Smooth muscle cell of the brain vasculature (primary cell): ENCODE measurements around the gene SMCO4.
"Not testable (repeated sequence)": the region's sequence is repeated elsewhere in the genome, so short reads cannot be mapped to it uniquely, and the experiment has no call there.

Source experiments
- DNase-seq: peaks from one replicate; pipeline ENCODE4 v3.0.0-alpha.2; 2012; ENCODE audit warnings: low read depth, low spot score

The SMCO4 gene

GRCh38 chr11:93560199-93560932 lies 17.2 kb upstream of the SMCO4 start:
- no peak for DNase-seq

GRCh38 chr11:93559681-93560080 lies 16.5 kb upstream of the SMCO4 start:
- no peak for DNase-seq

GRCh38 chr11:93552874-93553273 lies 9.7 kb upstream of the SMCO4 start:
- no peak for DNase-seq

GRCh38 chr11:93549976-93550375 lies 6.8 kb upstream of the SMCO4 start:
- DNase-seq: no peak

DNA sequence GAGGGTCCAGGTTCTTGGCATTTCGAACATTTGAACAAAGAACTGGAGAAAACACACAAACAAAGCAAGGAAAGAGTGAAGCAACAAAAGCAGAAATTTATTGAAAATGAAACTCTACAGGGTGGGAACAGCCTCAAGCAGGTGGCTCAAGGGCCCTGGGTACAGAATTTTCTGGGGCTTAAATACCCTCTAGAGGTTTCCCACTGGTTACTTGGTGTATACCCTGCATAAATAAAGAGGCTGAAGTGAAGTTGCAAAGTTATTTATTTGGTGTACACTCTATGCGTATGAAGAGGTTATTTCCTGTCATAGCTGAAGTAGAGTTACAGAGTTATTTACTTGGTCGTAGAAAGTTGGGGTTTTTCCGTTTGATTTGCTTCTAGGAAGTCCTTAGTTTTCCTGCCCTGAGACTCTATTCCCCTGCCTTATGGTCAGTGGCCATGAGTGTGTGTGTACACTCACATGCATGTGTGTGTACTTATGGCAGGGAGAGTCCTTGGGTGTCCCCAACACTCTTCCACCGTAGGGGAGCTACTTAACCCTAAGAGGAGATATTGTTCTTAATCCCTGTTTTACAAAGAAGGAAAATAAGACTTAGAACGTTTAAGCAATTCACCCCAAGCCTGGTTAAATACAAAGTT lies 5.6 kb upstream of the SMCO4 start:
- no peak for DNase-seq

DNA sequence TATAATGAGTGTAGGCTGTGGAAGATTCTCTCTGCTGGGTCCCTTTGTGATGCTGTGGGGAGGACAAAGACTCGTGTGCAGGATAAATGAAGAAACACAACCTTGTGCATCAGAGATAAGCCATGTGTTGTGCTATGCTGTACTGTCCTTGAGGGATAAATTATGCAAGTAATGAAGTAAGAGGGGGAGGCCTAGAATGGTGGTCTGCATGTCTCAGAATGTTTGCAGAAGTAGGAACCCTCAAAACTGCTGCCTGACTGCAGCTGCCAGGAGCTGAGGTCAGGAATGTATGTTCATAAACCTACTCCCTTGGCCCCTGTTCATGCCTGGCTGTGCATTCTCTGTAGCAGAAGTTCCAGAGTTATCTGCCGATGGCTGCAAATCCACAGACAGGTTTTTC lies 4.6 kb upstream of the SMCO4 start:
- DNase-seq: no peak

DNA sequence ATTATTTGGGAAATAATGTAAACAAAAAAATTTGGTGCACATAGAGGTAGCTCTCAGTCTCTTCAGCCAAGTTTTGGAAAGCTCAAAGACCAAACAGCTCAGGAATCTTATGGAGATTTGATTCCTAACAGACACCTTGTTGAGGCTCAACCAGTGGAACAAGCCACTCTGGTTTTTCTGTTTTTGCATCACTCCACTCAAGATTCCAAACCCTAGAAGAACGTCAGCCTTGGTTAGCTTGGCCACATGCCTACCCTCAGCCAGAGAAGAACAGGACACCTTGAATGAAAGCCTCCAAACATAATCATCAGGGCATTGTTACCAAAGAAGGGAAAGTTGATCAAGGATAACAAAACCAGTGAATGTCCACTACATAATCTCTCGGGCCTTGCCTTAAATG lies 3.8 kb upstream of the SMCO4 start:
- DNase-seq: no peak

DNA sequence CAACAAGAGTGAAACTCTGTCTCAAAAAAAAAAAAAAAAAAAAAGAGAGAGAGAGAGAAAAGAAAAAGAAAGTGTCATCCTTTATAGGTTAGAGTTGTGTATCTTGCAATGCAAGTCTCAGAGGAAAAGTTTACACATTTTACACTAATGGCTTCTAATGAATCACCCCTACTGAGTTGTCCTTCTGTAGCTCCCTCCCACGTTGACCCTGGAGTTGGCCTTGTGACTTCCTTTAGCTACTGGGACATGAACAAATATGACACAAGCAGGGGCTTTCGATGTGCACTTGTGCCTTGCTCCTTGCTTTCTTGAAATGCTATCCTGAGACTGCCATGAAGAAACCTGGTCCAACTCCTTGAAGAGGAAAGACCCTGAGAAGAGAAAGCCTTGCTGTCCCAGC lies 2.4 kb upstream of the SMCO4 start:
- DNase-seq: no peak

DNA sequence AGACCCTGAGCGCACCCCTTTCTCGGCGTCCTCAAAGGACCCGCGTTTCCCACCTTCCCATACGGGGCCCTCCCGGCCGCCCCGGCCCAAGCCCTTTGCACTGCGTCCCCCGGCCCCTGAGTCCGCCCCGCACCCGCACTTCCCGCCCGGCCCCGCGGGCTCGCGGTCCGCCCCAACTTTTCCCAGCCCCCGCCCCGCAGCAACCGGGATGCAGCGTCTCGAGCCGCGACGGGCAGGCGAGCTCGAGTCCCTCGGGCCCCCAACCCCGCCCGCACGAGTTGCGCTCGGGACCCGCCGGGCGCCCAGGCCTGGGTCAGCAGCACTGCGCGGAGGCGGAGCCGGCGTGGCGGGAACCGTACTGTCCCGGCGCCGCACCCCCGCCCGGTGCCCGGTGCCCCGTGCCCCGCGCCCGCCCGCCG lies 371 bp downstream of the SMCO4 start:
- DNase-seq: no peak

GRCh38 chr11:93541884-93542810 lies 1.0 kb downstream of the SMCO4 start:
- no peak for DNase-seq

- DNase-seq: no peak
These were observed 2.2 kb downstream of the SMCO4 start for GRCh38 chr11:93540896-93541553.

DNA sequence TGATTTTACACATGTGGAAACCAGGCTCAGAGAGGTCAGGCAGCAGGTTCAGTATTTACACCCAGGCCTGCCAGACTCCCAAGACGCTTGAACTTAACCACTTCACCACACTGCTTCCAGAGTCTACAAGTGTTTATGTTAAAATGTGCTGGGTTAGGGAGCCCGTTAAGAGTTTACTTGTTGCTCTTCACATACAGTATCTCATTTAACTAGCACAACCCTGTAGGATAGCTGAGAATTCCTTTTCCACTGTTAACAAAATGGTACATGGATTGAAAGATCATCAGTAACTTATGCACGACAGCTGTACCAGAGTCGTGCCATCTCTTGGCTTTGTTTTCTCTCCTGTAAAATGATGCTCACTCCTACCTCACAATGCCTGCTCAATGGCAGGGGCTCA lies 2.9 kb downstream of the SMCO4 start:
- DNase-seq: no peak

DNA sequence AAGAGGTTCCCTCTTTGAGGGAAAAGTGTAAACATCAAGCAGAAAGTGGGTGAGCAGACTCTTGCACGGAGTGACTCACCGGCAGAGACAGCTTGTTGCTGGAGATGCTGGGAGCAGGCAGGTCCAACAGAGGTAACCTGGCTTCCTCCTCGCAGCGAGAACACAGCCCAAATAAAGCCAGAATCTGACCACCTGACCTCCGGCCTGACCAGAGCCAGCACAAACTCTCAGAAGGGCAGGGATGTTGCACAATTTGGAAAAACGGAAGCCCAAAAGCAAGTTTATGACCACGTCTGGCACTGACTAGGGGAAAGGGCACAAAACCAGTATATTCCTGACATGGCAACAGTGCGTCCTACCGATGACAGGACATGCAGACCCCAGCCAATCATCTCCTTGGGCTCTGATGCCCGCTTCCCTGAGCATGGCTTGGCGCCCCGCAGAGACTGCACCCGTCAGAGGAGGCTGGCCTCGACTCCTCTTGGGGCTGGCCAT lies 5.4 kb downstream of the SMCO4 start:
- no peak for DNase-seq

GRCh38 chr11:93537049-93537448 lies 6.1 kb downstream of the SMCO4 start:
- no peak for DNase-seq

GRCh38 chr11:93536101-93536861 lies 6.9 kb downstream of the SMCO4 start:
- no peak for DNase-seq

DNA sequence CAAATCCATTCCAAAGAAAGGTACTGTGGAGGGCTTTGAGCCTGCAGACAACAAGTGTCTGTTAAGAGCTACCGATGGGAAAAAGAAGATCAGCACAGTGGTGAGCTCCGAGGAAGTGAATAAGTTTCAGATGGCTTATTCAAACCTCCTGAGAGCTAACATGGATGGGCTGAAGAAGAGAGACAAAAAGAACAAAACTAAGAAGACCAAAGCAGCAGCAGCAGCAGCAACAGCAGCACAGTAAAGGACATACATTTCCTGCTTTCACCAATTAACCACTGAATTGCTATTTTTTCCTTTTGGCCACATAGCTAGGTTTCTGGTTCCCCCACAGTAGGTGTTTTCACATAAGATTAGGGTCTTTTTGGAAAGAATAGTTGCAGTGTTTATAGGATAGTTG lies 7.6 kb downstream of the SMCO4 start:
- not testable (repeated sequence) for DNase-seq

DNA sequence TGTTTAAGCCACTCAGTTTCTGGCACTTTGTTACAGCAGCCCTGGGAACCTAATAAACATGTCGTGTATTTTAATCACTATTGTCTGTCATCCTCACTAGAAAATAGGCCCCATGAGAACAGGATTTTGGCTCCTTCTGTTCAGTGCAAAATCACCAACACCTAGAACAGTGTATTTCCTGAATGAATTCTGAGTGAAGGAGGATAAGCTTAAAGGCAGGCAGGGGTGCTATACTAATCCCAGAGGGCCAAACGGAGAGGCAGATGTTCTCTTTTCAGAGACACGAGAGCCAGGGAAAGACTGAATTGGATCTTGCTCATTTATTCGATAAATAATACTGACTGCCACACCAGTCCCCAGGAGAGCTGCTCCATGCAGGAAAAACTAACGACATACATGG lies 10.4 kb downstream of the SMCO4 start:
- DNase-seq: no peak

- DNase-seq: no peak
These were observed 10.9 kb downstream of the SMCO4 start for GRCh38 chr11:93532281-93532789.

GRCh38 chr11:93530468-93530826 lies 12.7 kb downstream of the SMCO4 start:
- no peak for DNase-seq

DNA sequence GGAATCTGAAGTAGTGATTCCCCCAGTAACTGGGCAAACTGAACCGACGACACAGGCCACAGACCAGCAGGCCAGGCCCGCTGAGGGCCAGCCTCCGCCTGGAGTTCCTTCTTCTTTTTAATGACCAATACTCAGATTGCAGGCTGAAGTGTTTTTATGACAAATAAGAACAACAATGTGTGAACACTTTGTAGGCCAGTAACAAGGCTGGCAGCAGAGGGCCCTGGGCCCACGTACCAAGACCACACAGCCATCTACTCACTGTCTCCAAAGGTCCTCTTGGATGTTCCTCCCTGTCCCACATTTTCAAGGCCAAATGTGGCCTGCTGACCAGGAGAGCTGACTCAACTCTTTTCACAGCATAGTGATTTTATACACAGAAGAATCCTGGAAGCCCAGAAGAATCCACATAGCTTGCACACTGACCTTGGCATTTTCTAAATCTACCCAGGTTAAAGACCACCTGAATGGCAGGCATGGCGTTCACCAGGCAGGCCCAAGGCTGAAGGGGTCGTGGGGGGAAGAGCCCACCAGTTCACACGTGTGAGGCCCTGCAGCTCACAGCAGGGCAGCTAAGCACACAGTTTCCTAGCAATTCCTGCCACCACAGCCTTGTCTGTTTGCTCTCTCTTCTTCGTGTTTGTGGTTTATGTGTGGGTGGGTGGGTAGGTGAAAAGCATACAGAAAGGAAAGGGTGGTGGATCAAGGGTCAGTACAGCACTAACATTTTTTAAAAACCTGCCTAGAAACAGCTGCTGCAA lies 13.3 kb downstream of the SMCO4 start:
- DNase-seq: no peak
